GM12865 (cell line): ENCODE measurements around the gene TMC4.

ENCODE experiments used
- DNase-seq: peaks from one replicate; pipeline ENCODE4 v3.0.0; 2010; ENCODE audit warnings: low read depth
- H3K4me3 ChIP-seq: 2 replicates; pipeline ENCODE4 v1.5.1; 2011; ENCODE audit warnings: mild to moderate bottlenecking, low read depth, low read length, control low read depth
- TF ChIP-seq, protein P1 (sequence below): IDR thresholded peaks from 2 replicates; pipeline ENCODE4 v1.5.1; 2011; ENCODE audit warnings: low read length, control low read depth, low read depth, inconsistent platforms; ENCODE audit not compliant: insufficient read depth; ENCODE audit errors: missing control alignments

The TMC4 gene

DNA sequence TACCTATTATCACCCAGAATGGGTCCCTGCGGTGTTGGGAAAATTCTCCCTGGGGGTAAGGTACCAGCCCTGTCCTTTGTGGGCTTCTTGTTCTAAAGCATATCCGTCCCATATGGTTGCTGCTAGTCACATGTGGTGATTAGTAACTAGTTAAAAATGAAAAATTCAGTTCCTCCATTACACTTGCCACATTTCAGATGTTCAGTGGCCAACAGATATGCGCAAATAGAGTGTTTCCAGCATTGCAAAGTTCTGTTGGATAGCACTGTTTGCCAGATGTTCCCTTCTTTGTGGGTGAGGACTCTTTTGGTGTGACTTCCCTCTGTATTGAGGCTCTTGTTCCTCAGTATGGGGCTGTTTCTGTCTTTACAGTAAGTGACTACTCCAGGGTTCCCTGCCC is 31.6 kb downstream of the TMC4 start:
- no peak overlapping the region for H3K4me3 ChIP-seq
- no peak for DNase-seq
- TF ChIP-seq, protein P1, sequence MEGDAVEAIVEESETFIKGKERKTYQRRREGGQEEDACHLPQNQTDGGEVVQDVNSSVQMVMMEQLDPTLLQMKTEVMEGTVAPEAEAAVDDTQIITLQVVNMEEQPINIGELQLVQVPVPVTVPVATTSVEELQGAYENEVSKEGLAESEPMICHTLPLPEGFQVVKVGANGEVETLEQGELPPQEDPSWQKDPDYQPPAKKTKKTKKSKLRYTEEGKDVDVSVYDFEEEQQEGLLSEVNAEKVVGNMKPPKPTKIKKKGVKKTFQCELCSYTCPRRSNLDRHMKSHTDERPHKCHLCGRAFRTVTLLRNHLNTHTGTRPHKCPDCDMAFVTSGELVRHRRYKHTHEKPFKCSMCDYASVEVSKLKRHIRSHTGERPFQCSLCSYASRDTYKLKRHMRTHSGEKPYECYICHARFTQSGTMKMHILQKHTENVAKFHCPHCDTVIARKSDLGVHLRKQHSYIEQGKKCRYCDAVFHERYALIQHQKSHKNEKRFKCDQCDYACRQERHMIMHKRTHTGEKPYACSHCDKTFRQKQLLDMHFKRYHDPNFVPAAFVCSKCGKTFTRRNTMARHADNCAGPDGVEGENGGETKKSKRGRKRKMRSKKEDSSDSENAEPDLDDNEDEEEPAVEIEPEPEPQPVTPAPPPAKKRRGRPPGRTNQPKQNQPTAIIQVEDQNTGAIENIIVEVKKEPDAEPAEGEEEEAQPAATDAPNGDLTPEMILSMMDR = no peak

- DNase-seq = no peak
- TF ChIP-seq, protein P1 = no peak
- peak overlapping the region; percentile 82 for H3K4me3 ChIP-seq
Observed at GRCh38 chr19:54138489-54139256, 34.3 kb downstream of the TMC4 start.

GRCh38 chr19:54137699-54138488 is 35.1 kb downstream of the TMC4 start, which contains the start of gene CNOT3:
TSS of gene CNOT3 (plus strand) at chr19:54137762. CDS start at chr19:54142979, 5,217 bp downstream.
- TF ChIP-seq, protein P1 = peak; percentile 19
- peak; percentile 55 for DNase-seq
- peak within 1 kb of the TSS; percentile 82 for H3K4me3 ChIP-seq

GRCh38 chr19:54136864-54137698 is 35.9 kb downstream of the TMC4 start:
- DNase-seq = peak; percentile 100
- TF ChIP-seq, protein P1 = no peak
- H3K4me3 ChIP-seq = peak overlapping the region; percentile 82

DNA sequence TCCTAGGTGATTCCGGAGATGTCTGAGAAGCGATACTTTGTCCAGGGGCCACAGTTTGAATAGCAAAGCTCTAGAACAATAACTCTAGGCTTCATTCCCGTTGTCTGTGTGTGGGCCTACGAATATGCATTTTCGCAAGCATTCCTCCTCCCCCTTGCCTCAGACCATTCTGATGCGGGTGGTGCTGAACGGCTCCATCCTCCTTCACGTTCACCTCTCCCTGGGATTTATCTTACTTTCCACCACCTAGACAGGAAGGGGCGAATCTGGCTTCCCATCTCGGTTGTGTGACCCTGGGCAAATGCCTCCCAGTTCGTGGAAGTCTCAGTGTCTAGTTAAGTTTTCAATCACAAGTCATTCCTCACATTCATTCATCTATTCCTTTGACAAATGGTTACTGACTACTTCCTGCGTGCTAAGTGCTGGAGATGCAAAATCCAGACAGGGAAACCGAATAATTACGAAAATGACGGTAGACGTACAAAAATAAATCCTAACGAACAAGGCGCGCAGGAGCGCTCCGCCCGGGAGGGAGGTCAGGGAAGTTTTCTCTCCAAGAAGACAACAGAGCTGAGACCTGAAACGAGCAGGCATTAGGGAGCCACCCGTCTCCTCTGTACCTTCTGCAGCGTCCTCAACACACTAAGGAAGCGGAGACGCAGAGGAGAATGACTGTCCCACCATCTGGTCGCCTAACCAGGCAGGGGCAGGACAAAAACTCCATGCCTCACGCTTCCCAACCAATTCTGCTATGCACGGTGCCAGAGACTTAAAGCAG is 36.7 kb downstream of the TMC4 start:
- TF ChIP-seq, protein P1 = no peak
- no peak for DNase-seq
- H3K4me3 ChIP-seq = peak overlapping the region; percentile 81
